H1 (cell line): ENCODE data around the gene MAPRE3. TPM values are rescaled to one million over a fixed set of nuclear protein-coding genes. Genes with fewer than 3 reads are reported as not detected.

Source experiments
- BCL11A ChIP-seq, 2 experiments: IDR thresholded peaks; one replicate each; pipeline ENCODE4 v1.6.1; 2011; ENCODE audit warnings: low read depth in 2 of 2, low read length in 2 of 2, mild to moderate bottlenecking in 2 of 2
- GTF2F1 ChIP-seq: IDR thresholded peaks from 2 replicates; pipeline ENCODE4 v1.6.1; 2012; ENCODE audit warnings: low read depth, low read length, improper control_type of control experiment, borderline replicate concordance
- TEAD4 ChIP-seq: IDR thresholded peaks from 2 replicates; pipeline ENCODE4 v1.6.1; 2012; ENCODE audit warnings: low read depth, low read length, inconsistent platforms, mixed read lengths
- polyA plus RNA-seq, 7 experiments: library from polyadenylated mRNA; depleted of rRNA in 3 of 7; stranded (reverse) in 5 of 7; unstranded in 2 of 7; fragments of >200 nt in 5 of 7; fragments of 200-250 nt in 2 of 7; gene quantifications; 1 replicate in 5 of 7; 2 replicates in 1 of 7; 4 replicates in 1 of 7; pipeline versions ENCODE4 v1.2.1 to v1.2.3, GENCODE V29; 2011 to 2013; ENCODE audit warnings: missing spikeins in 2 of 7, mixed read lengths in 2 of 7
- total RNA-seq: library from RNA; stranded (reverse); fragmentation: NEBNext Ultra II Directional; extraction: Animal tissue kit (Norgen Biotek cat#: 25700); gene quantifications from 2 replicates; pipeline ENCODE4 v1.2.1, GENCODE V29; 2021
- TF ChIP-seq, protein P1 (sequence below): IDR thresholded peaks from 2 replicates; pipeline ENCODE4 v1.6.1; 2012; ENCODE audit warnings: inconsistent platforms

MAPRE3 gene
- total and polyA plus RNA-seq, 2 of the 8 experiments (the other 6 are each of a cell fraction or from before 2014, with no cell fraction given), result 4.9 to 6.6 TPM

DNA sequence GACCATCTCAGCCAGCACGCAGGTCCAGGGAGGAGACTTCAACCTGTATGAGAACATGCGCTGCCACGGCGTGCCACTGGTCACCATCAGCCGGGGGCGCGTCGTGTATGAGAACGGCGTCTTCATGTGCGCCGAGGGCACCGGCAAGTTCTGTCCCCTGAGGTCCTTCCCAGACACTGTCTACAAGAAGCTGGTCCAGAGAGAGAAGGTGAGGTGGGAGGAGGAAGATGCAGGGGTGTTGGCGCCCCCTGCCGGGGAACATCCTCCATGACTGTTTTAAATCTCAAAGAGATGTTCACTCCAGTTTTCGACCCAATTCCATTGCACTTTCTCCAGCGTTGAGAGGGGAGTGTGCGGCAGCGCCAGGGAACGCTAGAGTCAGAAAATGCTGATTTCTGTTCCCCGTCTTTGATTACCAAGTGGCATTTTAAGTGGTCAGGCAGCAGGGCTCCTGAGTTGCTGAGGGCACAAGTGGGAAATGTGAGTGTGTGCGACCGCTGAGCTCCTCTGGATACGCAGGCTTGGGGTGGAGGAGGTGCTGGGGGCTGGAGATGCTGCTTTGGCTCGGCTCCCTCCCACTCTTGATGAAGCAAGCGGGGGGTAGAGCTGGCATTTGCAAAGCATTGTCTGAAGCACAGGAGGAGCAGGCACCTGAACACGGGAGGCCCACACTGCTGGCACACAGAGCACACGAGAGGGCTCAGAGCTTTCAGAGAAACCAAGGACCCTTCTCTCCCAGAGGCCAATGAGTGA, 27.7 kb upstream of the MAPRE3 start (continued):
- TF ChIP-seq BCL11A (IDR thresholded peaks at IDR 0.05; ENCODE audit: low read depth in 2 of 2, low read length in 2 of 2) (no peak), GTF2F1 (no peak), TEAD4 (no peak)
- TF ChIP-seq, protein P1, sequence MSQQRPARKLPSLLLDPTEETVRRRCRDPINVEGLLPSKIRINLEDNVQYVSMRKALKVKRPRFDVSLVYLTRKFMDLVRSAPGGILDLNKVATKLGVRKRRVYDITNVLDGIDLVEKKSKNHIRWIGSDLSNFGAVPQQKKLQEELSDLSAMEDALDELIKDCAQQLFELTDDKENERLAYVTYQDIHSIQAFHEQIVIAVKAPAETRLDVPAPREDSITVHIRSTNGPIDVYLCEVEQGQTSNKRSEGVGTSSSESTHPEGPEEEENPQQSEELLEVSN, result no peak
